HG03342 (cell line): ENCODE data around the gene CNTFR.

Experiments used
- ATAC-seq: cut with Tn5 transposase; IDR thresholded peaks from one replicate; pipeline ENCODE4 v1.9.1; 2021; ENCODE audit warnings: mild to moderate bottlenecking, moderate library complexity; ENCODE audit not compliant: unreplicated experiment

The CNTFR gene

GRCh38 chr9:34556949-34557348 lies 32.6 kb downstream of the CNTFR start:
- no peak for ATAC-seq

GRCh38 chr9:34555936-34556525 lies 33.5 kb downstream of the CNTFR start:
- ATAC-seq: no peak

GRCh38 chr9:34555500-34555899 lies 34.0 kb downstream of the CNTFR start:
- no peak for ATAC-seq

- ATAC-seq: no peak
Observed at GRCh38 chr9:34555002-34555348, 34.5 kb downstream of the CNTFR start.

- ATAC-seq: no peak
Observed at GRCh38 chr9:34554211-34555001, 35.1 kb downstream of the CNTFR start.

GRCh38 chr9:34553511-34554021 lies 36.0 kb downstream of the CNTFR start:
- no peak for ATAC-seq

GRCh38 chr9:34552986-34553385 lies 36.5 kb downstream of the CNTFR start:
- ATAC-seq: no peak

GRCh38 chr9:34552606-34552981 lies 36.9 kb downstream of the CNTFR start:
- ATAC-seq: no peak

- no peak for ATAC-seq
Observed at GRCh38 chr9:34551751-34552605, 37.5 kb downstream of the CNTFR start.

GRCh38 chr9:34550681-34551270 lies 38.7 kb downstream of the CNTFR start:
- no peak for ATAC-seq

GRCh38 chr9:34550016-34550680 lies 39.4 kb downstream of the CNTFR start:
- ATAC-seq: no peak

- no peak for ATAC-seq
Observed at GRCh38 chr9:34549407-34549732, 40.2 kb downstream of the CNTFR start.

- no peak for ATAC-seq
Observed at GRCh38 chr9:34547960-34548611, 41.4 kb downstream of the CNTFR start.

- no peak for ATAC-seq
Observed at GRCh38 chr9:34546834-34547827, 42.4 kb downstream of the CNTFR start.

GRCh38 chr9:34546102-34546833 lies 43.3 kb downstream of the CNTFR start:
- ATAC-seq: no peak

GRCh38 chr9:34545497-34545896 lies 44.0 kb downstream of the CNTFR start:
- ATAC-seq: no peak

GRCh38 chr9:34544035-34544434 lies 45.5 kb downstream of the CNTFR start:
- ATAC-seq: no peak

- ATAC-seq: no peak
Observed at GRCh38 chr9:34541540-34541939, 48.0 kb downstream of the CNTFR start.
